Testis (tissue), 2 donors: ENCODE results near the gene TAF5L.

Experiments
- CTCF ChIP-seq, 3 experiments: fragments of 450-650 bp in 2 of 3; fragments of 200-600 bp in 1 of 3; sonication (generic) in 1 of 3; IDR thresholded peaks; one replicate each; pipeline ENCODE4 v1.5.1; 2016 to 2019; ENCODE audit warnings: antibody characterized with exemption in 3 of 3, mild to moderate bottlenecking in 2 of 3, moderate library complexity in 1 of 3
- POLR2A ChIP-seq: fragments of 450-650 bp; IDR thresholded peaks from one replicate; pipeline ENCODE4 v1.6.1; 2017; ENCODE audit warnings: antibody characterized with exemption, mild to moderate bottlenecking, moderate library complexity

- no peak for TF ChIP-seq CTCF (IDR thresholded peaks at IDR 0.05)
- TF ChIP-seq POLR2A: no peak
These were observed 29.9 kb upstream of the TAF5L start for GRCh38 chr1:229655781-229656180.
